GM12878 (cell line): ENCODE data around the gene PLEKHM2. TPM values are rescaled to one million over a fixed set of nuclear protein-coding genes. Genes with fewer than 3 reads are reported as not detected.

Source experiments
- ATAC-seq: fragments of 200-7000 bp; cut with Tn5 transposase; 3 replicates; pipeline ENCODE4 v1.9.1; 2020; ENCODE audit warnings: mild to moderate bottlenecking, moderate library complexity
- BruUV-seq: library from RNA; stranded (reverse); fragments of 400-500 nt; replicated peaks from 2 replicates; lab custom pipeline; 2021; lab: Mats Ljungman, UMichigan
- CTCF ChIA-PET: fragments of 300-600 bp; sonication (Branson Sonifier 250); formaldehyde crosslinking; extraction: SDS; loops from one replicate; lab custom pipeline; 2021; ENCODE audit warnings: inconsistent platforms; lab: Yijun Ruan, JAX
- POLR2A ChIA-PET: fragments of 350-600 bp; formaldehyde crosslinking; extraction: SDS; loops from one replicate; lab custom pipeline; 2021; ENCODE audit warnings: inconsistent platforms; lab: Charles Lee
- RAD21 ChIA-PET: fragments of 300-600 bp; sonication (Branson Sonifier 250); formaldehyde crosslinking; loops from one replicate; lab custom pipeline; 2023; ENCODE audit warnings: antibody characterized with exemption; ENCODE audit not compliant: unreplicated experiment; lab: Charles Lee
- SMC1A ChIA-PET: fragments of 300-600 bp; sonication (Branson Sonifier 250); formaldehyde crosslinking; loops from one replicate; lab custom pipeline; 2023; ENCODE audit not compliant: unreplicated experiment, uncharacterized antibody; lab: Charles Lee
- DNase-seq: peaks from one replicate; pipeline ENCODE4 v3.0.0-alpha.2; 2011; ENCODE audit warnings: low read depth, low spot score
- FAIRE-seq: peaks from 3 replicates; lab custom pipeline; 2011; peaks lifted over from hg19 to GRCh38; lab: Jason Lieb, UNC
- H2AFZ ChIP-seq: 2 replicates; pipeline ENCODE4 v1.6.0; 2011; ENCODE audit warnings: low read depth, low read length, control low read depth; ENCODE audit not compliant: control insufficient read depth
- H3K27ac ChIP-seq: 2 replicates; pipeline ENCODE4 v1.5.1; 2011; ENCODE audit warnings: control low read depth; ENCODE audit not compliant: control insufficient read depth, insufficient read depth
- H3K27me3 ChIP-seq, 2 experiments: replicated peaks in 1 of 2; 2 replicates each; pipeline versions ENCODE4 v1.6.0 to v1.6.1; 2011; ENCODE audit warnings: low read length in 1 of 2; ENCODE audit not compliant: control insufficient read depth in 2 of 2, insufficient read depth in 2 of 2
- H3K36me3 ChIP-seq, 2 experiments: 2 replicates each; pipeline ENCODE4 v1.5.1; 2011; ENCODE audit warnings: low read length in 1 of 2; ENCODE audit not compliant: control insufficient read depth in 2 of 2, insufficient read depth in 2 of 2
- H3K4me1 ChIP-seq: 2 replicates; pipeline ENCODE4 v1.6.1; 2011; ENCODE audit warnings: mild to moderate bottlenecking, low read length, moderate library complexity, mixed read lengths; ENCODE audit not compliant: control insufficient read depth, insufficient read depth
- H3K4me2 ChIP-seq: 2 replicates; pipeline ENCODE4 v1.6.0; 2011; ENCODE audit warnings: control low read depth; ENCODE audit not compliant: control insufficient read depth, insufficient read depth
- H3K4me3 ChIP-seq: fragments of 200-600 bp; sonication (generic); 2 replicates; pipeline ENCODE4 v1.5.1; 2016
- H3K79me2 ChIP-seq: 2 replicates; pipeline ENCODE4 v1.6.0; 2011; ENCODE audit warnings: low read length; ENCODE audit not compliant: control insufficient read depth, insufficient read depth
- H3K9ac ChIP-seq: 2 replicates; pipeline ENCODE4 v1.8.0; 2011; ENCODE audit warnings: low read length, control low read depth, mixed read lengths; ENCODE audit not compliant: control insufficient read depth, insufficient read depth
- H3K9me3 ChIP-seq: replicated peaks from 3 replicates; pipeline ENCODE4 v1.5.1; 2011; ENCODE audit warnings: mild to moderate bottlenecking, low read length; ENCODE audit not compliant: control insufficient read depth, insufficient read depth
- H4K20me1 ChIP-seq: 2 replicates; pipeline ENCODE4 v1.6.0; 2011; ENCODE audit not compliant: control insufficient read depth, insufficient read depth
- BCL11A ChIP-seq: IDR thresholded peaks from 2 replicates; pipeline ENCODE4 v1.6.1; 2011; ENCODE audit warnings: low read depth, low read length
- CREM ChIP-seq: IDR thresholded peaks from 2 replicates; pipeline ENCODE4 v1.6.1; 2014; ENCODE audit warnings: antibody characterized with exemption, low read depth
- FOXM1 ChIP-seq: IDR thresholded peaks from 2 replicates; pipeline ENCODE4 v1.6.1; 2012; ENCODE audit warnings: low read depth, mild to moderate bottlenecking, inconsistent platforms, low read length, moderate library complexity
- NFIC ChIP-seq: IDR thresholded peaks from 2 replicates; pipeline ENCODE4 v1.6.1; 2012; ENCODE audit warnings: low read depth, mild to moderate bottlenecking, inconsistent platforms, low read length, moderate library complexity
- NFYA ChIP-seq: IDR thresholded peaks from 2 replicates; pipeline ENCODE4 v1.6.1; 2011; ENCODE audit warnings: low read depth, mild to moderate bottlenecking, low read length, improper control_type of control experiment, borderline replicate concordance
- POLR2AphosphoS5 ChIP-seq: IDR thresholded peaks from 2 replicates; pipeline ENCODE4 v1.6.1; 2011; ENCODE audit warnings: mild to moderate bottlenecking, low read length, inconsistent platforms
- RB1 ChIP-seq: fragments of 450-650 bp; formaldehyde crosslinking; IDR thresholded peaks from 2 replicates; pipeline ENCODE4 v1.6.1; 2017; ENCODE audit warnings: mild to moderate bottlenecking, borderline replicate concordance
- TAF1 ChIP-seq: IDR thresholded peaks from 2 replicates; pipeline ENCODE4 v1.6.1; 2011; ENCODE audit warnings: mild to moderate bottlenecking, low read depth, low read length, borderline replicate concordance
- WRNIP1 ChIP-seq: IDR thresholded peaks from 2 replicates; pipeline ENCODE4 v1.6.1; 2011; ENCODE audit warnings: low read depth, low read length, improper control_type of control experiment, borderline replicate concordance
- ZNF217 ChIP-seq: fragments of 450-650 bp; IDR thresholded peaks from 2 replicates; pipeline ENCODE4 v1.6.1; 2017; ENCODE audit warnings: antibody characterized with exemption, mild to moderate bottlenecking
- ZNF274 ChIP-seq: IDR thresholded peaks from one replicate; pipeline ENCODE4 v1.8.0; 2011; ENCODE audit not compliant: insufficient read length, insufficient read depth
- ZNF384 ChIP-seq: IDR thresholded peaks from 2 replicates; pipeline ENCODE4 v1.6.1; 2012; ENCODE audit warnings: low read depth, mild to moderate bottlenecking, low read length, improper control_type of control experiment, borderline replicate concordance
- ZNF622 ChIP-seq: fragments of 450-650 bp; IDR thresholded peaks from 2 replicates; pipeline ENCODE4 v1.6.1; 2017; ENCODE audit warnings: mild to moderate bottlenecking, inconsistent platforms
- WGBS: methylation state at CpG from one replicate; pipeline ENCODE4 v1.1.6; 2016; ENCODE audit warnings: low lambda C conversion rate; ENCODE audit not compliant: insufficient replicate concordance, insufficient coverage; ENCODE audit errors: missing lambda C conversion rate; 5-methylcytosine and 5-hydroxymethylcytosine counted together
- in situ Hi-C: fragments of 300-500 bp; cut with MboI; formaldehyde crosslinking; loops from 9 replicates; pipeline ENCODE4 v1.14.3; 2018; ENCODE audit warnings: mixed read lengths
- intact Hi-C: fragments of 100-400 bp; cut with micrococcal nuclease; formaldehyde crosslinking; loops from one replicate; pipeline ENCODE4 v1.14.2; 2022; ENCODE audit not compliant: unreplicated experiment
- polyA plus RNA-seq, 11 experiments: library from polyadenylated mRNA; depleted of rRNA in 4 of 11; unstranded in 6 of 11; stranded (reverse) in 5 of 11; fragments of >200 nt; fragmentation: Nextera tagmentation in 4 of 11; fragmentation: Illumina TruSeq in 1 of 11; extraction: Ambion mirVana in 4 of 11; extraction: Trizol in 1 of 11; gene quantifications; 1 replicate in 1 of 11; 2 replicates in 10 of 11; pipeline versions ENCODE4 v1.2.1 to v1.2.3, GENCODE V29; 2011 to 2016; ENCODE audit warnings: inconsistent platforms in 2 of 11, missing spikeins in 2 of 11, low read depth in 1 of 11
- total RNA-seq, 4 experiments: library from RNA; depleted of rRNA in 3 of 4; stranded (reverse); fragments of >200 nt in 3 of 4; fragmentation: Illumina TruSeq in 1 of 4; extraction: Trizol in 1 of 4; gene quantifications; 2 replicates each; pipeline versions ENCODE4 v1.2.1 to v1.2.3, GENCODE V29; 2013 to 2021
- TF ChIP-seq, protein P1 (sequence below): fragments of 450-650 bp; formaldehyde crosslinking; IDR thresholded peaks from 2 replicates; pipeline ENCODE4 v1.4.0; 2022; ENCODE audit warnings: mild to moderate bottlenecking, moderate library complexity
- TF ChIP-seq, protein P2 (sequence below), 3 experiments: IDR thresholded peaks in 2 of 3; conservative IDR thresholded peaks in 1 of 3; 2 replicates each; pipeline ENCODE4 v1.5.1; 2011; ENCODE audit warnings: low read depth in 3 of 3, low read length in 3 of 3, mild to moderate bottlenecking in 3 of 3, control low read depth in 2 of 3, moderate library complexity in 2 of 3, inconsistent platforms in 1 of 3, mixed read lengths in 1 of 3; ENCODE audit not compliant: control insufficient read depth in 2 of 3, insufficient read depth in 1 of 3; ENCODE audit errors: extremely low read depth in 1 of 3

PLEKHM2 gene
- total and polyA plus RNA-seq, 10 of the 15 experiments (the other 5 are each of a cell fraction or from before 2014, with no cell fraction given), result 0.37 to 55.2 (median 19.3) TPM

DNA sequence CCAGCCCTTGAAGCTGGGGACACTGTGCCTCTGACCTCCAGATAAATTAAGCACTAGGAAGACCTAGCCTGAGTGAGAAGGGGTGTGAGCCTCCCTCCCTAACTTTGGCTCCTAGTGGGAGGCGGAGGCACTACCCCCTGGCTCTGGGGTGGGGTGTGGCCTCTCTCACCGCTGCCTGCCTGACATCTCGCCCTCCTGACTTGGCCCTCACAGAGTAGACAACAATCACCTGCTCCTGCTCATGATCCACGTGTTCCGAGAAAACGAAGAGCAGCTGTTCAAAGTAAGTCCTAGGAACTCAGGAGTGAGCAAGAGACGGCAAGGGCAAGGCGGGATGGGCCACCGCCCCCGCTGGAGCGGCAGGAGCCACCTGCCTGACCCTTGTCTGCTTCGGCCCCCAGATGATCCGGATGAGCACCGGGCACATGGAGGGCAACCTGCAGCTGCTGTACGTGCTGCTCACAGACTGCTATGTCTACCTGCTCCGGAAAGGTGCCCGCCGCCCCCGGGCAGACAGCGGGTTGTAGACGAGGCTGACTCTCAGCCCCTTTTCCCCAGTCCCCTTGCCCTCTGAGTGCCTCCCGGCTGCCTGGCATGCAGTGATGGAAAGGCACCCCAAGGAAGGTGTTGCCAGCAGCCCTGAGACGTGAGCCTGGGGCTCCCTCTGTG is 43.9 kb downstream of the PLEKHM2 start:
- ChIA-PET POLR2A (no interaction called here), RAD21 (no interaction called here)
- no peaks in the 10 kb centered on the region for H3K9me3 ChIP-seq
- no TSS peak for BruUV-seq
- no peak for FAIRE-seq
- intact Hi-C loops, result no loop called here
- no peak overlapping the region for H2AFZ ChIP-seq
- TF ChIP-seq CREM, result no peak
- TF ChIP-seq ZNF384, result no peak
- TF ChIP-seq, protein P1, sequence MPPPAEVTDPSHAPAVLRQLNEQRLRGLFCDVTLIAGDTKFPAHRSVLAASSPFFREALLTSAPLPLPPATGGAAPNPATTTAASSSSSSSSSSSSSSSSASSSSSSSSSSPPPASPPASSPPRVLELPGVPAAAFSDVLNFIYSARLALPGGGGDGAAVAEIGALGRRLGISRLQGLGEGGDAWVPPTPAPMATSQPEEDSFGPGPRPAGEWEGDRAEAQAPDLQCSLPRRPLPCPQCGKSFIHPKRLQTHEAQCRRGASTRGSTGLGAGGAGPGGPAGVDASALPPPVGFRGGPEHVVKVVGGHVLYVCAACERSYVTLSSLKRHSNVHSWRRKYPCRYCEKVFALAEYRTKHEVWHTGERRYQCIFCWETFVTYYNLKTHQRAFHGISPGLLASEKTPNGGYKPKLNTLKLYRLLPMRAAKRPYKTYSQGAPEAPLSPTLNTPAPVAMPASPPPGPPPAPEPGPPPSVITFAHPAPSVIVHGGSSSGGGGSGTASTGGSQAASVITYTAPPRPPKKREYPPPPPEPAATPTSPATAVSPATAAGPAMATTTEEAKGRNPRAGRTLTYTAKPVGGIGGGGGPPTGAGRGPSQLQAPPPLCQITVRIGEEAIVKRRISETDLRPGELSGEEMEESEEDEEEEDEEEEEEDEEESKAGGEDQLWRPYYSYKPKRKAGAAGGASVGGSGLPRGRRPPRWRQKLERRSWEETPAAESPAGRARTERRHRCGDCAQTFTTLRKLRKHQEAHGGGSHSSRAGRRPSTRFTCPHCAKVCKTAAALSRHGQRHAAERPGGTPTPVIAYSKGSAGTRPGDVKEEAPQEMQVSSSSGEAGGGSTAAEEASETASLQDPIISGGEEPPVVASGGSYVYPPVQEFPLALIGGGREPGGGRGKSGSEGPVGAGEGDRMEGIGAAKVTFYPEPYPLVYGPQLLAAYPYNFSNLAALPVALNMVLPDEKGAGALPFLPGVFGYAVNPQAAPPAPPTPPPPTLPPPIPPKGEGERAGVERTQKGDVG (CRISPR knock-in tag), result no peak
- TF ChIP-seq ZNF274, result no peak
- TF ChIP-seq ZNF622, result no peak
- no peak for TF ChIP-seq POLR2AphosphoS5
- no peak for TF ChIP-seq WRNIP1
- TF ChIP-seq NFIC, result no peak
- no peak for TF ChIP-seq RB1
- no peak for TF ChIP-seq BCL11A
- TF ChIP-seq ZNF217, result no peak
- TF ChIP-seq NFYA, result no peak
- TF ChIP-seq, protein P2, sequence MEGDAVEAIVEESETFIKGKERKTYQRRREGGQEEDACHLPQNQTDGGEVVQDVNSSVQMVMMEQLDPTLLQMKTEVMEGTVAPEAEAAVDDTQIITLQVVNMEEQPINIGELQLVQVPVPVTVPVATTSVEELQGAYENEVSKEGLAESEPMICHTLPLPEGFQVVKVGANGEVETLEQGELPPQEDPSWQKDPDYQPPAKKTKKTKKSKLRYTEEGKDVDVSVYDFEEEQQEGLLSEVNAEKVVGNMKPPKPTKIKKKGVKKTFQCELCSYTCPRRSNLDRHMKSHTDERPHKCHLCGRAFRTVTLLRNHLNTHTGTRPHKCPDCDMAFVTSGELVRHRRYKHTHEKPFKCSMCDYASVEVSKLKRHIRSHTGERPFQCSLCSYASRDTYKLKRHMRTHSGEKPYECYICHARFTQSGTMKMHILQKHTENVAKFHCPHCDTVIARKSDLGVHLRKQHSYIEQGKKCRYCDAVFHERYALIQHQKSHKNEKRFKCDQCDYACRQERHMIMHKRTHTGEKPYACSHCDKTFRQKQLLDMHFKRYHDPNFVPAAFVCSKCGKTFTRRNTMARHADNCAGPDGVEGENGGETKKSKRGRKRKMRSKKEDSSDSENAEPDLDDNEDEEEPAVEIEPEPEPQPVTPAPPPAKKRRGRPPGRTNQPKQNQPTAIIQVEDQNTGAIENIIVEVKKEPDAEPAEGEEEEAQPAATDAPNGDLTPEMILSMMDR (IDR thresholded peaks at IDR 0.05 in 2 of 3, conservative IDR thresholded peaks at IDR 0.05 in 1 of 3; ENCODE audit: control insufficient read depth in 2 of 3, extremely low read depth in 1 of 3, insufficient read depth in 1 of 3, low read depth in 3 of 3, low read length in 3 of 3), result no peak
- no peak for TF ChIP-seq TAF1
- no peak for TF ChIP-seq FOXM1
- TF ChIP-seq, all 136 proteins: peak for 0
- Histone ChIP-seq H3K27ac (no peak overlapping the region), H4K20me1 (no peaks in the 10 kb centered on the region), H3K79me2 (no peaks in the 10 kb centered on the region), H3K4me2 (no peak overlapping the region), H3K4me3 (no peak overlapping the region), H3K4me1 (no peaks in the 10 kb centered on the region), H3K36me3 (peaks cover 18 to 32% of the 10 kb centered on the region in 2 experiments), H3K9ac (no peak overlapping the region), H3K27me3 (no peaks in the 10 kb centered on the region)
- in situ Hi-C loops, result no loop called here
- no peak for DNase-seq
- no peak for ATAC-seq
- WGBS, result 98% methylated on average over 23 of the region's 23 CpGs
- ChIA-PET CTCF (no interaction called here), SMC1A (no interaction called here)
